GM19035 (cell line): Measurements from ENCODE around the gene KCTD15.

ENCODE experiments used
- ATAC-seq: cut with Tn5 transposase; IDR thresholded peaks from one replicate; pipeline ENCODE4 v1.9.1; 2021; ENCODE audit not compliant: unreplicated experiment

Gene KCTD15, protein sequence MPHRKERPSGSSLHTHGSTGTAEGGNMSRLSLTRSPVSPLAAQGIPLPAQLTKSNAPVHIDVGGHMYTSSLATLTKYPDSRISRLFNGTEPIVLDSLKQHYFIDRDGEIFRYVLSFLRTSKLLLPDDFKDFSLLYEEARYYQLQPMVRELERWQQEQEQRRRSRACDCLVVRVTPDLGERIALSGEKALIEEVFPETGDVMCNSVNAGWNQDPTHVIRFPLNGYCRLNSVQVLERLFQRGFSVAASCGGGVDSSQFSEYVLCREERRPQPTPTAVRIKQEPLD

DNA sequence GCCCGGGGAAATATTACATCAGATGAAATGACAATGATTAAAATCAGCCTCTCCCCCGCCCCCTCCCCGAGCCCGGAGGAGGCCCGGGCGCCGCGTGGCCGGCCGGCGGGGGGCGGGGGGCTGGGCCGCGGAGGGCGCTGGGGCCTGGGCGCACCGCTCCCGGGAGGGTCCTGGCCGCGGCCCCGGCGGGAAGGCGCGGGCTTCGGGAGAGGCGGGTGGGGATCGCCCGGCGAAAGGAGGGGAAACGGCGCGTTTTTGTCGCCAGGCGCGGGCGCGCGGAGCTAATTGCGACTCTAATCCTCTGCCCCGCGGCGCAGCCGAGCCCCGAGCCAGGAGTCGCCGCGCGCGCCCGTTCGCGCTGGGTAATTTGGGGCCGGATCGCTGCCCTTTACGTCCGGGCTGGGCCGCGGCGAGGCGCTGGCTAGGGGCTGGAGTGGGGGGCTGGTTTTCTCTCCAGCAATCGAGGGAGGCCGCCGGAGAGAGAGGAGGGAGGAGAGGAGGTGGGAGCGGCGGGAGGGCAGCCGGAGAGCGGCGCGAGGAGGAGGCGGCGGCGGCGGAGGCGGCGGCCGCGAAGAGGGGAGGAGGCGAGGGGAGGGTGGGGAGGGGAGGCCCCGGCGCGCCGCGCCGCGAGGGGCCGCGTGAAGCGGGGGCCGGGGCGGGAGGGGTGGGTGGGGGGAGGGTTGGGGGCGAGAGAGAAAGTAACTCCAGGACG is at the start of gene KCTD15:
Gene KCTD15 (plus strand): TSS at position 707 of the 712 bp plus-strand sequence. CDS start 3,585 bp downstream, outside the sequence.
- no peak for ATAC-seq

DNA sequence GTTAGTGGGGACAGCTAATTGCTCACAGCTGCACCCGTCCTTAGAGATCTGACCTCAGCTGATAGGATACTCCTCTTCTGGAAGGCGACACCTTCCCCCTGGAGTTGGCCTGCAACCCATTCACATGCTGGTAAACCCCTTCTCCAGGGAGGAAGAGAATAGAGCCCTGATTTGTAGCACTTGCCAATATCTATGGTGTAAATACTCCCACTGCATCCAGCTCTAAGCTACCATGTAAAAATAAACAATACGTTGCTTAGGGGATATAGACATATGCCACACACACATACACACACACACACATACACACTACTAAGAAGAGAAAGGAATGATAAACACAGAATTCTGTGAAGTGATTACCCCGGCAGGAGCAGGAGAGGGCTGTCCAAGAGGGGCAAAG is 49.4 kb upstream of the KCTD15 start:
- ATAC-seq, result no peak

DNA sequence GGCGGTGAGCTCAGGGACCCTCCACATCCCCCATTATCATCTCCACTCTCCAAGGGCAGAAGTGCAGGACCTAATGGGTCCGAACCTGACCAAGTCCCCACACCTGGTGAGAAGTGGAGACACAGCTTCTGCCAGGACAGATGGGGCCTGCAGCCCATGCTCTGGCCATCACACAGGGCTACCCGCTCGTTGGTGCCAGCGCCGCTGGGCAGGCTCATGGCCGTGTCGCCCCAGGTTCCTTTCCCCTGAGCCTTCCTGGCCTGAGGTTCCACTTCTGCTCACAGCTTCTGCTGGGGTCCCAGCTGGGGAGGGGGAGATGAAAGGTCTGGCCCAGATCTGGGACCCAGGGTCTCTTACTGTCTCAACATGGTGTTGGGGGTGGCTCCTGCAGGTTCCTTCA is 48.4 kb upstream of the KCTD15 start:
- ATAC-seq, result no peak

DNA sequence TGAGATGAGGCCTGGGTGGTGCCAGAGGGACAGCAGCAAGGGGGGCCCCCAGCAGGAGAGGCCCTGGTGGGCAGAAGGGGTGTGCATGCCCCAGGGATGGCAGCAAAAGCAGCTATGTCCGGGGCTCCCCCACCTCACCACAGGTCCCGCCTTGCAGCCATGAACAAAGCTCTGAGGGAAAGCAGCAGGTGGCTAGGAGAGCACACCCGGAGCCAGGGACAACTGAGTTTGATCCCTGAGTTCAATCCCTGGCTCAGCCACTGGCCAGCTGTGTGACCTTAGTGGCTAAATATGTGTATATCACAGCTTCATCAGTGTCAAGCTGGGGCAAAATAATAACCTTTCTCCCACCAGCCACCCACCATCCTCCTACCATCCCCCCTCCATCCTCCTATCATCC is 47.7 kb upstream of the KCTD15 start:
- ATAC-seq, result no peak

DNA sequence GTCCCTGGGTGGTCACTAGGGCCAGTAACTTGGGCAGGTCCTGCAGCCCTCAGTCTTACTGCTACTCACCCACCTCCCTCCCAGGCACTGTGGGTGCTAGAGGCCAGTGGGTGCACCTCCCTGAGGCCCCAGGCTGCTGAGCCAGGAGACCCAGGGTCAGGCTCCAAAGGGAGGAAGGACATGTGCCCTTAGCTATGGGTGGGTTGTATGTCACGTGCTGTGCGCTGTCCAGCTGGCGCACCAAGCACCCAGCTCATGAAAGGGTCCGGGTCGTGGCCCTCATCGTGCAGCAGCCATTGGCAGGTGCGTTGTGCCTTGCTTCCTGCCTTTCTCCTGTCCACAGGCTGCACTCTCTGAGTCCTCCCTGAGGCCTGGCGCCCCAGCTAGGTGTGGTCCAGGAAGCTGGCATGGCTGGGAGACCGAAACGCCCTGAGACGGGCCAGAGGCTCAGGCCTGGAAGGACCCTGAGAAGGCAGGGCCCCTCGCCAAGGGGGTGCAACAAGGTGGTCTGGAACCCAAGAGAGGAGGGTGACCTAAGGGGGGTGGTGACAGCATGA is 47.0 kb upstream of the KCTD15 start:
- no peak for ATAC-seq

DNA sequence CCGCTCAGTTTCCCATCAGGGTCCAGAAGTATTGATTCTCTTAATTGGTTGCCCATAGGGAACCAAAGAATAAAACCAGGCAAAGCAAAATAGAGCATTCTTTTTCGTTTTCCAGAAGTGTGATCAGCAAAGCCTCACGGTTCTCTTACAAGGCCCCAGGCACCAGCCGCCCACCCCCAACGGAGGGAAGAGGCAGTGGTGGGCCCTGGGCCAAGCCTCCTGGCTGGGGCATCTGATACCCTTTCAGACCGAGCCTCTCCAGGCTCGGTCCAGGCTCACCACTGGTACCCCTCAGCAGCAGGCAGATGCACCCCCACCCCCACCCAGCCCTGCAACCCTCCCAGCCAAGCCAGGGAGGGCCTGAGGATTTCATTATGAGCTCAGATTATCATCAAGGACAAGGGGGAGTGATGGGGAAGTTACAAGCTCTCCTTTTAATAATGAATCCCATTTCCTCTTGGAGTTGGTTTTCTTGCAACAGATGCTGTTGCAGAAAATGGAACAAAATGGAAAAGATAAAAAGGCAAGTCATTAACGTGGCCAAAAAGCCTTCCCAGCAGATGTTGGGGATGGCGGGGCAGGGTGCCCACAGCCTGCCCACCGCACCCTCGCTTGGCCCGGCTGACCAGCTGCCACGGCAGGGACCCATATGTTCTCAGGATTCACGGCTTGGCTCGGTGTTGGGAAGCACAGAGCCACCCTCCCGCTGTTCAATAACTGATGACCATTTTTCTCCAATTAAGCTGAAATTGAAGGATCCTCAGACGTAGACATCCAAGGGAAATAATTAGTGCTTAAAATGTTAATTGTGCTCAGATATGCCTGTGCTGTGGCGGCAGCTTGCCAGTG is 45.9 kb upstream of the KCTD15 start:
- no peak for ATAC-seq

DNA sequence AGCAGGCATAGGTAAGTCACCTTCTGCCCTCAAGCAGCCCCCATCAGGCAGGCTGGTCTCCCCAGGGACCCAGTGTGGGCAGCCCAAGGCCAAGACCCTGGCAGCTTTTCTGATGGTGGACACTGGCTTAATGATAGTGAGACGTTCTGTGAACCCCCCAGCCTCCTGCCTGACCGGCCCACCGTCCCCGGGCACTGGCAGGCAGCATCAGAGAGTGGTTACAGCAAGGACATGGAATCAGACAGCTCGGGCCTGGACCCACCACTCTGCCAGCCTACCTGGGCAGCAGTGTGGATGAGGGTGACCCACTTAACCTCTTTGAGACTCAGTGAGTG is 45.3 kb upstream of the KCTD15 start:
- ATAC-seq, result no peak

DNA sequence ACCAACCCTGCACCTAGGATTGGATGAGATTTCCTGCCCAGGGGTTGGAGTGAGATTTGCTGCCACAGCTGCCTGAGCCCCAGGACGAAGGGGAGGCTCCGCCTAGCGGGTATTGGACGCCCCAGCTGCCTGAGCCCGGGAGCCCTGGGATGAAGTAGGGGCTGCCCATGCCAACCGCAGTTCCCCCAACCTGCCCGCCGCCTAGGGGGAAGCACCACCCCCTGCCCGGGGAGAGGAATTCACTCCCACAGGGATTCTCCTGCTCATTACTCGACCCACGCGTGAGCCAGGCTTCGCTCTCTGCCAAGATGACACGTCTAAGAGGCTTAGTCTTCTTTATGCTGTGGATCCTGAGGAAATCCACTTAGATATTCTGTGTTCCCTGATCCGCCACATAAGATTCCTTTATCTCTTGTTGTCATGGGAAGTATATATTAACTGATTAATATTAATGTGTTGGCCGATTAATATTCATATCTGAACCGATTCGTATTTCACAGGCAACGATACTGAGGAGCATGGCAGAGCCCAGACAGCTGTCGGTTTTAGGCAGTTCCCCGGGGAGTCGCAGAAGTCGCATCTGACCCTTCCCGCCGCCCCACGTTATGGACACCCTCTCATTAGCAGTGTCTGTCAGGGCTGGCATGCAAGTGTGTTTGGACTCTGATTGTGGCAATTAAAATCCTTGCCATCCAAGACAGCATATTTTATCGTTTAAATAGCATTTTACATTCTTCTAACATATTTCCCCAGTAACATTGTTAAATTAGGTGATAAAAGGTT is 44.5 kb upstream of the KCTD15 start:
- ATAC-seq, result no peak

DNA sequence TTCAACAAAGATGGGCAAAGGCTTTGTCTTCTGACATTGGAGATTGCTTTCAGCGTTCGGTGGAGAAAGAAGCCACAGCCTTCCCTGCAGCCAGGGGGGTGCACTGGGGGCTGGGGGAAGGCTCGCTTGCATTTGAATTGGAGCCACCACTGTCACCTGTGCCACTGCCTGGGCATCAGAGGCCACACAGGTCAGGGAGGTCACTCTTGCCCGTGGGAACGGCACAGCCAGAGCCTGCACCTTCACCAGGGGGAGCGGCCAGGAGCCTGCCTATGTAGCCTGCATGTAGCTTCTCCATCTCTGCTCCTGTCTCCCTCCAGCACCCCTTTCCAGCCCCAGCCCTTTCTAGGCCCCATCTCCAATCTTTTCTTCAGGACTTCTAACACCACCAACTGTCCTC is 43.7 kb upstream of the KCTD15 start:
- no peak for ATAC-seq

DNA sequence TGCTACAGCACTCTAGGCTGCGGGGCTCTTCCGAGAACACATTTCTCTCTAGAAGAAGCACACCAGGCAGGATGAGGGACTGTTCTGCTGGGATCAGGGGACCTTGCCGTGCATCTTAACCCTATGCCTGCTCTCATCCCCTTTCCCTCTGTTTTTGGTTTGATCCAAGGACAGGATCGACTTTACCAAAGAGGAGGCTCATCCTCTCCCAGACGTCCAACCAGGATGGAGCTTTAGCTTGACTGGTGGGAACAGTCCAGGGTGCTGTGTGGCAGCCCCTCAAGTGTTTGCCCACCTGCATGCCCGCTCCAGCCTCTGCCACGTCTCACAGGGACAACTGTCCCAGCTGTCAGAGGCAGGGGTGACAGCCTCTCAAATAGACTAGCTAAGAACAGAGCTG is 42.3 kb upstream of the KCTD15 start:
- no peak for ATAC-seq

DNA sequence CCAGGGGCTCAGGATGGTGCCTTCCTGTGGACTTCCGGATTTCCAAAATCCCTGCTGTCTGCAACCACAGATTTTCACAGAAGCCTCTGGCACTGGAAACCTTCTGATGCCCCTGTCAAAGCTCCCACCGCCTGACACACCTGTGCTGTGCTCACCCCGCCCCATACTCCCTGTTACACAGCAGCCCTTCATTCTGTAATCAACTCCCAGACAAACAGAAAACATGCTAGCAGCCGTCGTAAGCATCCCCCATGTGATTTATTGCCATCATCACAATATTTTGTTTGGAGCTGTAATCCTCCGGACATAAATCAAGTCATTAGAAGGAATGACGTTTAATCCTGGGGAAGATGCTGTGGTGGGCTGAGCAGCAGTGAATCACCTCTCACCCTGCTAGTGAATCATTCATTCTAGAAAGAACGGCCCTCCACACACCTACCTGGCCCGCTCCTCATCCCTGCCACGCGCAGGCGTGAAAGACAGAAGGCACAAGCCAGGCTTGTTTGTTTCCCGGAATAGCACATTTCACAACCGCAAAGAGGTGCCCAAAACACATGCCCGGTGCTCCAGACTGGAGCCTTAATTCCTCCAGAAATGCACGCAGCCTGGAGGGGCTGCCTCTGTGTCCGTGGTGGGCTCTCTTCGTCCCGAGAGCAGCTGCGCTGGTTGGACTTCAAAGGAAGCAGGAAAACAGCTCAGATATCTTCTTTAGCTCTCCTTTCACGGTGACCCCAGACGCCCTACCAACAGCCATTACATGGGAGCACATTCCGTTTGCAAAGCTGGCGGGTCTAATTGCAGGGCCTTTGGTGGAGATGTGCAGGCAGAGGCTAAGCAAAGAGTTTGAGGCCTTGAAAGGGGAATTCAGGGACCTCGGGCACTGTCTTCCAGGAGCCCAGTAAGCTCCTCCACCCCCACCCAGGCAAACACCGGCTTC is 41.3 kb upstream of the KCTD15 start:
- no peak for ATAC-seq

DNA sequence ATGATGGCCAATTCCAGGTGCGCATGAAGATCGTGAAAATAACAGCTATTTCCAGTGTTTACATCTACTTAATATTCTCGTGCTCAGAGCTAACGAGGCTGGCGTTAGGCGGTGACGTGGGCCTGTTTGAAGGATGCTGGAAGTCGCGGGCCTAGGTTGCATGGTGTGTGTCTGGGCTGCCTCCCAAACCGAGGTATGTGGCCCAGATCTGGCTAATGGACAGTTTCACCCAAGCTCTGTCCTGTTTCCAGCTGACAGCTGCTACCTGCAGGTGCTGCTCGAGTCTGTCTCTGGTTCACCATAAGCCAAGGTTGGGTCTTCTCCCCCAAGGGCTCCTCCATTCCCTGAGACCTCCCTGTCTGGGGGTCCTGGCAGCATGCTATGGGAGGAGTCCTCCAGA is 40.5 kb upstream of the KCTD15 start:
- ATAC-seq, result no peak

DNA sequence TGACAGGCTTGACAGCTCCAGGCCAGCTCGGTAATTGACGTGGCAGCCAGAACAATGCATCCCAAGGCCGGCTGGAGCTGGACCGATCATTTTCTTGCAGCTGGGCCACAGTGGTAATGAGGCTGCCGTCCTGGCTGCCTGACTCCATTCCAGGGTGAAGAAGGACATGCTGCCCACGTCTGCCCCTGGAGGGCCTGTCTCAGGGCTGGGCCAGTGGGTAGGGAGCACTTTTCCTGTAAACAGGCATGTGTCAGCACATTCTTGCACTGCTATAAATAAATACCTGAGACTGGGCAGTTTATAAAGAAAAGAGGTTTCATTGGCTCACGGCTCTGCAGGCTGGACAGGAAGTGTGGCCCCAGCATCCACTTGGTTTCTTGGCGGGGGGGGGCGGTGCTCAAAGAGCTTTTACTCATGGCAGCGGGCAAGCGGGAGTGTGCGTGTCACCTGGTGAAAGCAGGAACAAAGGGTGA is 38.1 kb upstream of the KCTD15 start:
- no peak for ATAC-seq

DNA sequence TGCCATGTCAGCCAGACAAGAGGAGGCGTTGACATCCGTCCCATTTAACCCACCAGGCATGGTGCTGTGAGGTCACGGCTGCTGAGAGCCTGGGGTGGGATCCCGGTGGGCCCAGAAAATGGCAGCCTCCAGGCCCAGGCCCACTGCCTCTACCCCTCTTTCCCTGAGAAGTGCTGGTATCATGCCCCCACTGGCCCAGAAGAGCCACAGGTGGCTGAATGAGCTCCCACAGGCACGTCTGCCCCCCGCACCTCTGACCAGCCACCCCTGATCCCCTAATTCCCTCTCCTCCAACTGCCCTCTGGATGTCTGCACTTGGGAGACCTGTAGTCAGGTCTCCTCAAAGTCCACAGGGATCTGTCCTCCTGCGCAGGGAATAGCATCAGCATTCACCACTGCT is 37.3 kb upstream of the KCTD15 start:
- no peak for ATAC-seq

DNA sequence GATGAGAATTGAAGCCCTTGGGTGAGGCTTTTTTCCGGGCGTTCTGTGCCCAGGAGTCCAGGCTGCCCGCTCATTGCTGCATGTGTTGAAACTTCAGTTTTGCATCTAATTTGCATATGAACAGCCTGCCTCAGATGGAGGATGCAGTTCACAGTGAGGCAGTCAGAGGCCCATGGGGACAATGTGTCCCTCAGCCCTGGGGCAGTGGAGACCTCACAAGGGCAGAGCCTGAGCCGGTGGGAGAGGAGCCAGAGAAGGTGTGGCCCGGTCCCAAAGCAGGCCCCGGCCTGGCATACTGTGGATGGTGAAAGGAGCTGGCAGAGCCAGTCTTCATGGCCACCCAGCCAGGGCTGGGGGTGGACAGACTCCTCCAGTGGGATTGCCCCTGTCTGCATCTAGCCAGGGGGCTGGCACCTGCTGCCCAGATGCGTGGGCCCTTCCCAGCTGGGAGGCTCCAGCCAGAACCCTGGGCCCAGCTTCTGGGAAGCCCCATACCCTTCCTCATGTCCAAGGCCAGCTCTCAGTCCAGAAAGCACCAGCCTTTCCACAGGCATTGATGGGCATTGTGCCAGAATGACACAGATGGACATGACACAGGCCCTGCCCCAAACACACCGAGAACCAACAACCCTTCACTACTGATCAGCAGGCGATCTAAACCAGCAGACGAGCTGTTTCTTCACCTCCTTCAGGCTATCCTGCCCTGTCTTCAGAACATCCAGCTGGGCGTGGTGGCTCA is 32.9 kb upstream of the KCTD15 start:
- no peak for ATAC-seq

DNA sequence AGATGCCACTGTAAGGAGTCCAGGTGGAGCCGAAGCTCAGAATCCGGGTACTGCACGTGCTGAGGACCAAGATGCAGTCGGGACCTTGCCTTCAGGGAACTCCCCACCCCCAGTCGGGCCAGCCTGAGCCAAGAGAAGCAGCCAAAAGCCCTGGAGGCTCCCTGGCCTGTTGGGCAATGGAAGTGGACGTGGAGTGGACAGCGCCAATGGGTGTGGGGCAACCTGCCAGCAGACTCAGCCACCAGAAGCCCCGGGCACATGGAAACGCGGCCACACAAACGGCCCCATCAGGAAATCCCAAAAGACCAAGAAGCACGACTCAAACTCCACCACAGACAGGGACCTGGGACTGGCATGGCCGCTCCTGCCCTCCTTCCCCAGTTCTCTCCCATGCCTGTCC is 30.0 kb upstream of the KCTD15 start:
- no peak for ATAC-seq

DNA sequence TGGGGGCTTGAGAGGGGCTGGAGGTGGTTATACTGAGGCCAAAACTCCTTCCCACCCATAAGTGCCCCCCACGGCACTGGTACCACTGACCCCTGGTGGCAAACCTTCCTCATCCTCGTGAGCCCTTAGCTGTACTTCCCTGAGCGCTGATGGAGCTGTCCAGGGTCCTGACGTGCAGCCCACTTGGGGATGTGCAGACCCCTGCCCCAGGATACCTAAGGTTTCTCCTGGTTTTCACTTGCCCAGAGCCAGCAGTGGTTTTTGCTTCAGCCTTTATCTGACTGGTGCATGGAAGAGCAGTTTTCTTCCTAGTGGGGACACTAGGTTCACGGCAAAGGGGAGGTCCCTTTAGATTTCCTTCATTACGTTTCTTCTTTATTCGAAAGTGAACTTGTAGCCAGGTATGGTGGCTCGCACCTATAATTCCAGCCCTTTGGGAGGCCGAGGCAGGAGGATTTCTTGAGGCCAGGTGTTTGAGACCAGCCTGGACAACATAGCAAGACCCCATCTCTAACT is 28.7 kb upstream of the KCTD15 start:
- ATAC-seq, result no peak

DNA sequence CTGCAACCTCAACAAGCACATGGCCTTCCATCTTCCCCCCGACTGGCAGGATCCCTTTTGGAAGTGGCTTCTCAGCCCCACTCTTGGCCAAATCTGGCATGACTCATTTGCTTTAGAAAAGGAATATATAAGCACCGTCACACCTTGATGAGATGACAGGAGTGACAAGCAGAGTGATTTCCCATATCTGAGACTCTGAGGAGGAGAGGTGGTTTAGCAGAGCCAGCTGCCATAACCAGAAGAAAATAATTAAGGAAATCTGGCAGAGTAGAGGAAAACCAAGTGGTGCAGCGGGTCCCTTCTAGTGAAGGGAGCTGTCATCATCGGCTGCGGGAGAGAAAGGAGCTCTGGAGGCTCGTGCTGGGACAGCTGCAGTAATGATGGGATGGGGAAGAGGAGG is 27.5 kb upstream of the KCTD15 start:
- ATAC-seq, result no peak

DNA sequence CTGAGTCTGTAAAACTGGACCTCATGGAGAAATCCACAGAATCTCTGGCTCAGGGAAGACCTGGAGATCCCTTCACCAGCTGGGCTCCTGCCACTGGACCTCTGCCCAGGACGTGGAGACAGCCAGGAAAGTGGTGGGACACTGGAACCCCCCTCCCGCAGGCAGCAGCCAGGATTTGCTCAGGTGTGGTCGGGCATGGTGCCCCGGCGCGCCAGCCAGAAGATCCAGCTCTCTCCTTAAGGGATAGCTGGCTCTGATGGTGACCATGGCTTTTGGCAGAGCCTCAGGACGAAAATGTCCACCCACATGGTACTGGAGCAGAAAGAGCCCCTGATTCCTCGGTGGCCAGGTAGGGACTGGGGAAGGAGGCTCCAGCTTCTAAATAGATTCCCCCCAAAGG is 26.6 kb upstream of the KCTD15 start:
- ATAC-seq, result no peak
